K562 (cell line): ENCODE results near the gene ERAP2.

Experiments used
- ELF1 ChIP-seq: fragments of 200-800 bp; sonication (Bioruptor generic); IDR thresholded peaks from 2 replicates; pipeline ENCODE4 v1.6.1; 2016; ENCODE audit warnings: missing genetic modification characterization, missing compliant biosample characterization
- NFYB ChIP-seq: IDR thresholded peaks from 2 replicates; pipeline ENCODE4 v1.6.1; 2011; ENCODE audit warnings: mild to moderate bottlenecking, moderate library complexity; ENCODE audit not compliant: insufficient read length; ENCODE audit errors: extremely low read depth

DNA sequence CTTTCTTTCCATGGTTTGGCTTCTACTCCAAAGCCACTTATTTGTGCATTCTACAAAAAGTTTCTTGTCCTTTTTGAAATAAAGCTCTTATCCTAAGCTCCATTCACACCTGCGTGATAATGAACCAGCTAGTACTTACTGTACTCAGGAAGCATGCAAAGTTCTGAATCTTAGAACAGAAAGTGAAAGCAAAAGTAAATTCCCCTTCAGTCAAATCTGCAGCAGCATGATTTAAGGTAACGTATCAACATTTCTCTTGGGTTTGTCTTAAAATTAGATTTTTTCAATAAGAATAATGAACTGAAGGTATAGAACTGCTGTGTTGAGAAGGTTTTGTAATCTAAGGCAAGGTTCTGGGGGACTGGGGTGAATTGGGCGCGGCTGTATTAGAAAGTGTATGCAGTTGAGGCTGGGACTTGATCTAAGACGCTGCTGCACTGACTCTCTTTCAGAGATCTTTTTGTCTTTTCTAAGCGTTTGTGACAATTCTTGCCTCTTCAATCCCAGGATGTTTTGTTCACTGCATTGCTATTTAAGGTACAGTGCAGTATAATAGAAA, at the start of gene ERAP2:
- TF ChIP-seq NFYB (no peak), ELF1 (no peak)
